H1 (cell line): ENCODE measurements around the gene NLRP6. TPM values are rescaled to one million over a fixed set of nuclear protein-coding genes. Genes with fewer than 3 reads are reported as not detected.
A peak's percentile ranks its signal among the peaks of the same experiment; 100 is the strongest.
"Not testable (repeated sequence)": the region's sequence is repeated elsewhere in the genome, so short reads cannot be mapped to it uniquely, and the experiment has no call there.

Experiments
- CTCF ChIA-PET: fragments of 300-600 bp; sonication (Branson Sonifier 250); formaldehyde crosslinking; loops from one replicate; lab custom pipeline; 2021; ENCODE audit not compliant: partially characterized antibody; lab: Charles Lee
- POLR2A ChIA-PET: fragments of 300-600 bp; sonication (Branson Sonifier 250); formaldehyde crosslinking; loops from one replicate; lab custom pipeline; 2021; ENCODE audit warnings: inconsistent platforms; ENCODE audit not compliant: partially characterized antibody; lab: Charles Lee
- DNase-seq, 2 experiments: peaks; one replicate each; pipeline versions ENCODE4 v3.0.0 to v3.0.0-alpha.2; 2010 to 2022; ENCODE audit warnings: low spot score in 2 of 2, low read depth in 1 of 2, mixed read lengths in 1 of 2
- FAIRE-seq: peaks from 2 replicates; lab custom pipeline; 2011; peaks lifted over from hg19 to GRCh38; lab: Jason Lieb, UNC
- H2AFZ ChIP-seq: 2 replicates; pipeline ENCODE4 v1.8.1; 2012; ENCODE audit warnings: low read length, inconsistent platforms
- H2AK5ac ChIP-seq: 2 replicates; pipeline ENCODE4 v1.6.1; 2013; ENCODE audit warnings: low read depth, low read length
- H2BK120ac ChIP-seq: replicated peaks from 2 replicates; pipeline ENCODE3; 2013; ENCODE audit warnings: low read depth, low read length, inconsistent platforms
- H2BK12ac ChIP-seq: 2 replicates; pipeline ENCODE4 v1.6.1; 2013; ENCODE audit warnings: low read depth, low read length
- H2BK15ac ChIP-seq: 2 replicates; pipeline ENCODE4 v1.6.1; 2013; ENCODE audit warnings: low read length
- H2BK20ac ChIP-seq: 2 replicates; pipeline ENCODE4 v1.6.1; 2013; ENCODE audit warnings: low read length
- H2BK5ac ChIP-seq: 2 replicates; pipeline ENCODE4 v1.6.1; 2013; ENCODE audit warnings: low read depth, low read length
- H3K14ac ChIP-seq: 2 replicates; pipeline ENCODE4 v1.6.1; 2013; ENCODE audit warnings: inconsistent platforms; ENCODE audit not compliant: insufficient read length
- H3K18ac ChIP-seq: 2 replicates; pipeline ENCODE4 v1.6.1; 2013; ENCODE audit warnings: low read length; ENCODE audit errors: extremely low read depth
- H3K23ac ChIP-seq: 2 replicates; pipeline ENCODE4 v1.6.1; 2013; ENCODE audit warnings: inconsistent platforms; ENCODE audit not compliant: insufficient read length
- H3K23me2 ChIP-seq: 2 replicates; pipeline ENCODE4 v1.6.1; 2013; ENCODE audit warnings: low read depth, low read length
- H3K27ac ChIP-seq: 2 replicates; pipeline ENCODE4 v1.6.1; 2011; ENCODE audit warnings: low read depth, low read length, inconsistent platforms
- H3K27me3 ChIP-seq, 4 experiments: replicated peaks in 1 of 4; 1 replicate in 1 of 4; 2 replicates in 3 of 4; pipeline versions ENCODE4 v1.6.1 to v1.8.1; 2011 to 2013; ENCODE audit warnings: low read length in 3 of 4, mild to moderate bottlenecking in 3 of 4, inconsistent platforms in 2 of 4, mixed read lengths in 2 of 4, moderate library complexity in 1 of 4; ENCODE audit not compliant: control insufficient read depth in 3 of 4, insufficient read depth in 3 of 4; ENCODE audit errors: extremely low read depth in 1 of 4
- H3K36me3 ChIP-seq, 4 experiments: 2 replicates each; pipeline versions ENCODE4 v1.6.1 to v1.8.1; 2011 to 2013; ENCODE audit warnings: mild to moderate bottlenecking in 4 of 4, low read length in 3 of 4, moderate library complexity in 2 of 4, control low read depth in 1 of 4, inconsistent platforms in 1 of 4; ENCODE audit not compliant: insufficient read depth in 4 of 4, control insufficient read depth in 2 of 4
- H3K4ac ChIP-seq: replicated peaks from 2 replicates; pipeline ENCODE3; 2013; ENCODE audit warnings: low read length, low read depth, mixed read lengths, inconsistent platforms; ENCODE audit not compliant: insufficient read length
- H3K4me1 ChIP-seq, 4 experiments: replicated peaks in 1 of 4; 1 replicate in 1 of 4; 2 replicates in 3 of 4; pipeline versions ENCODE4 v1.6.1 to v1.8.1; 2011 to 2013; ENCODE audit warnings: low read length in 3 of 4, inconsistent platforms in 2 of 4, mixed read lengths in 1 of 4; ENCODE audit not compliant: insufficient read depth in 4 of 4, control insufficient read depth in 3 of 4
- H3K4me2 ChIP-seq, 2 experiments: 2 replicates each; pipeline versions ENCODE4 v1.6.1 to v1.8.1; 2011 to 2013; ENCODE audit warnings: low read depth in 2 of 2, low read length in 2 of 2, control low read depth in 1 of 2, inconsistent platforms in 1 of 2, mild to moderate bottlenecking in 1 of 2; ENCODE audit not compliant: insufficient read depth in 1 of 2
- H3K4me3 ChIP-seq, 4 experiments: fragments of 200-600, 300-600 bp in 1 of 4; sonication (generic), shearing (Covaris generic), sonication (Bioruptor Twin) in 1 of 4; 2 replicates each; pipeline versions ENCODE4 v1.5.1 to v1.8.1; 2011 to 2016; ENCODE audit warnings: low read length in 4 of 4, low read depth in 3 of 4, control low read depth in 2 of 4, inconsistent platforms in 2 of 4, mild to moderate bottlenecking in 2 of 4, mixed read lengths in 1 of 4, moderate library complexity in 1 of 4; ENCODE audit not compliant: insufficient read depth in 2 of 4; ENCODE audit errors: extremely low read depth in 1 of 4
- H3K56ac ChIP-seq: replicated peaks from 2 replicates; pipeline ENCODE3; 2013; ENCODE audit warnings: low read depth, mild to moderate bottlenecking, mixed read lengths, low read length, inconsistent platforms; ENCODE audit not compliant: insufficient read length
- H3K79me1 ChIP-seq: 2 replicates; pipeline ENCODE4 v1.6.1; 2013; ENCODE audit warnings: low read depth, low read length, control low read depth
- H3K79me2 ChIP-seq, 2 experiments: 2 replicates each; pipeline versions ENCODE4 v1.6.1 to v1.8.1; 2012 to 2013; ENCODE audit warnings: low read length in 2 of 2, mild to moderate bottlenecking in 2 of 2, inconsistent platforms in 1 of 2; ENCODE audit not compliant: insufficient read depth in 2 of 2, control insufficient read depth in 1 of 2
- H3K9ac ChIP-seq, 4 experiments: replicated peaks in 1 of 4; 1 replicate in 1 of 4; 2 replicates in 3 of 4; pipeline versions ENCODE4 v1.6.1 to v1.8.1; 2011 to 2013; ENCODE audit warnings: low read depth in 3 of 4, low read length in 3 of 4, control low read depth in 2 of 4, mild to moderate bottlenecking in 2 of 4, moderate library complexity in 2 of 4, inconsistent platforms in 1 of 4; ENCODE audit errors: extremely low read depth in 1 of 4
- H3K9me3 ChIP-seq, 2 experiments: 2 replicates each; pipeline versions ENCODE4 v1.6.1 to v1.8.1; 2012 to 2013; ENCODE audit warnings: mild to moderate bottlenecking in 2 of 2, moderate library complexity in 2 of 2, control low read depth in 1 of 2, inconsistent platforms in 1 of 2, low read depth in 1 of 2, low read length in 1 of 2, mixed read lengths in 1 of 2; ENCODE audit not compliant: insufficient read depth in 2 of 2
- H4K20me1 ChIP-seq, 2 experiments: replicated peaks in 1 of 2; 2 replicates each; pipeline versions ENCODE3 to v1.8.1; 2011 to 2013; ENCODE audit warnings: inconsistent platforms in 2 of 2, low read length in 2 of 2, mild to moderate bottlenecking in 1 of 2; ENCODE audit not compliant: insufficient read depth in 2 of 2, control insufficient read depth in 1 of 2
- H4K5ac ChIP-seq: 2 replicates; pipeline ENCODE4 v1.6.1; 2013; ENCODE audit warnings: low read length, low read depth, mixed read lengths, inconsistent platforms; ENCODE audit not compliant: insufficient read length
- H4K8ac ChIP-seq: 2 replicates; pipeline ENCODE4 v1.8.0; 2013; ENCODE audit warnings: mild to moderate bottlenecking, moderate library complexity, low read length, inconsistent platforms; ENCODE audit not compliant: insufficient read depth; ENCODE audit errors: extremely low read depth
- H4K91ac ChIP-seq: replicated peaks from 2 replicates; pipeline ENCODE3; 2013; ENCODE audit warnings: low read length, mixed read lengths, inconsistent platforms; ENCODE audit not compliant: insufficient read length
- CEBPB ChIP-seq: IDR thresholded peaks from 2 replicates; pipeline ENCODE4 v1.6.1; 2012; ENCODE audit warnings: low read depth, low read length
- WGBS, 2 experiments: shearing (Covaris generic) in 1 of 2; methylation state at CpG; one replicate each; pipeline versions ENCODE4 v1.1.6 to v1.1.7; 2013 to 2015; ENCODE audit warnings: low lambda C conversion rate in 2 of 2, mixed read lengths in 2 of 2, inconsistent platforms in 1 of 2, low coverage in 1 of 2, missing lambda C conversion rate in 1 of 2; ENCODE audit not compliant: insufficient replicate concordance in 2 of 2, insufficient coverage in 1 of 2, insufficient read length in 1 of 2; ENCODE audit errors: extremely low coverage in 1 of 2, missing lambda C conversion rate in 1 of 2; 5-methylcytosine and 5-hydroxymethylcytosine counted together
- polyA plus RNA-seq, 7 experiments: library from polyadenylated mRNA; depleted of rRNA in 3 of 7; stranded (reverse) in 5 of 7; unstranded in 2 of 7; fragments of >200 nt in 5 of 7; fragments of 200-250 nt in 2 of 7; gene quantifications; 1 replicate in 5 of 7; 2 replicates in 1 of 7; 4 replicates in 1 of 7; pipeline versions ENCODE4 v1.2.1 to v1.2.3, GENCODE V29; 2011 to 2013; ENCODE audit warnings: missing spikeins in 2 of 7, mixed read lengths in 2 of 7
- total RNA-seq: library from RNA; stranded (reverse); fragmentation: NEBNext Ultra II Directional; extraction: Animal tissue kit (Norgen Biotek cat#: 25700); gene quantifications from 2 replicates; pipeline ENCODE4 v1.2.1, GENCODE V29; 2021

The NLRP6 gene
- total and polyA plus RNA-seq, 2 of the 8 experiments (the other 6 are each of a cell fraction or from before 2014, with no cell fraction given) = not detected

- no peak for TF ChIP-seq CEBPB
Observed at GRCh38 chr11:324156-324555, 45.9 kb downstream of the NLRP6 start (continued).

GRCh38 chr11:324593-325517 is 46.6 kb downstream of the NLRP6 start:
- WGBS, 2 experiments = 84% methylated on average over 24 of the region's 34 CpGs; no CpG with 5 or more reads in 1 of the 2 experiments
- not testable (repeated sequence) for H4K5ac ChIP-seq, H4K20me1 ChIP-seq, H3K79me1 ChIP-seq, H3K4me3 ChIP-seq, H3K56ac ChIP-seq, H2BK5ac ChIP-seq, H3K23me2 ChIP-seq, H4K8ac ChIP-seq, H3K4me2 ChIP-seq, H3K9ac ChIP-seq, H3K14ac ChIP-seq, H2BK20ac ChIP-seq, H2BK15ac ChIP-seq, DNase-seq, H3K27ac ChIP-seq, FAIRE-seq, H3K9me3 ChIP-seq, H3K23ac ChIP-seq, H3K18ac ChIP-seq, H4K91ac ChIP-seq, H2AFZ ChIP-seq, H2AK5ac ChIP-seq, H3K4ac ChIP-seq, H3K79me2 ChIP-seq, H3K27me3 ChIP-seq, H3K36me3 ChIP-seq, H2BK120ac ChIP-seq
- CTCF ChIA-PET = interaction anchor here (0.7 to 2.3 kb wide), 9 partner anchors 10 to 74 kb away, joined by 3 to 9 read pairs (median 4); partner anchors contain the start of genes IFITM2 and IFITM5
- Histone ChIP-seq H3K4me1 (peaks cover 0 to 20% (median 5%) of the 10 kb centered on the region in 4 experiments; a peak in 6 of 7 replicates), H2BK12ac (peak overlapping the region; percentile 84; the same call in 1 of the 2 replicates)
- POLR2A ChIA-PET = interaction anchor here (0.8 to 2.2 kb wide), 3 partner anchors 9 to 24 kb away, joined by 3 to 6 read pairs (median 4); no protein-coding TSS in a partner anchor
